Activated CD4-positive, alpha-beta T cell treated with anti-CD3 and anti-CD28 coated beads, Interleukin-2, amount 50 U/mL, for 4 hours (primary cell): ENCODE data around the gene SMG5.

Source experiments
- DNase-seq, 2 experiments: peaks; one replicate each; pipeline ENCODE4 v3.0.0-alpha.2; 2020

SMG5 gene

GRCh38 chr1:156279837-156280236, 2.8 kb downstream of the SMG5 start:
- DNase-seq = no peak

DNA sequence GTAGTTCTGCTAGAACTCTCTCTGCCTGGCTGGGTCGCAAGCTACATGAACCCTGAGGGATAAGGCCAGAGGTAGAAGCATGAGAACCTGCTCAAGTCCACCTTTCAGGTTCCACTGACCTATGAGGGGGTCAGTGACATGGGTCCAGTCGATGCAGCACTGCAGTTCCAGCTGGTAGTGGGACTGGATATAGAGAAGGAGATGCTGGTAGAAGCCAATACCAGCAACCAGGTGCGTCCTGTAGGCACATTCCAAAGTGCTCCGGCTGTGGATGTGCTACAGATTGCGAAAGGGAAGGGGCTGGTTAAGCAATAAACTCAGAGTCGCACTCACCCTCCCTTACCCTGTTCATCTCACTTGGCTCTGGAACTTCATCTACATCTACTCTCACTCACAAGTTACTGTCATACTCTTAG, 5.7 kb downstream of the SMG5 start:
- no peak for DNase-seq

- no peak for DNase-seq
Observed at GRCh38 chr1:156276532-156276931, 6.1 kb downstream of the SMG5 start.

- DNase-seq = no peak
Observed at GRCh38 chr1:156270314-156270713, 12.3 kb downstream of the SMG5 start.

DNA sequence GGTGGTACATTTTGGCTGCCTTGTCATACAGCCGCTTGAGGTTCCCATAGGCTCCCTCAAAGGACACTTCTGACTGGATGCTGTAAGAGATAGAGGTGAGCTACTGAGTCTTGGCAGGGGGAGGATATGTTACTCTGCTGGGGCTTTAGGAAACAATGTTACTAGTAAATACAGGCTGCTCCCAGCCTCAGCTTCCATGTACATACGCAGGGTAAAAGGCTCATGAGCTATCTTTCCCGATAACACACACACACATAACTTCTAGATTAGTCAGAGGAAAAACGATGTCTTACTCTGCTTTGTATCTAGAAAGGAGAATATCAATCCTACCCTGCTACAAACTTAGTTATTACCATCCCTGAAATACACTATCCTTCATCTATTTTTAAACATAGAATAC, 14.3 kb downstream of the SMG5 start:
- no peak for DNase-seq

- DNase-seq = no peak
Observed at GRCh38 chr1:156266051-156266450, 16.6 kb downstream of the SMG5 start.

DNA sequence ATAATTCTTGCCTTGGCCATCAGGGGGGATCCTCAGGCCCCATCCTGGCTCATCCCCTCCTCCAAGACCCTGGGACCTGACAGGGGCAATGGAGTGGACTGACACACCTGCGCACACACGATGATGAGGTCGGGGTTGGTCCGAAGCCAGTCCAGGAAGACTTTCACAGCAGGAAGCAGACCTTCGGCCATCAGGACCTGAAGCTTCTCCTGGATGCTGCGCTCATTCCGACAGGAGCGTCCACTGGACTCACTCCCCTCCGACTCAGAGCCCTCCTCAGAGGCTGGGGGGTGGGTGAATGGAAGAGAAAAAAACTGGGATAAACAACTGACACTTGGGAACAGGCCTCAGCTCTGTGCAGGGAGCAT, 19.4 kb downstream of the SMG5 start:
- no peak for DNase-seq

DNA sequence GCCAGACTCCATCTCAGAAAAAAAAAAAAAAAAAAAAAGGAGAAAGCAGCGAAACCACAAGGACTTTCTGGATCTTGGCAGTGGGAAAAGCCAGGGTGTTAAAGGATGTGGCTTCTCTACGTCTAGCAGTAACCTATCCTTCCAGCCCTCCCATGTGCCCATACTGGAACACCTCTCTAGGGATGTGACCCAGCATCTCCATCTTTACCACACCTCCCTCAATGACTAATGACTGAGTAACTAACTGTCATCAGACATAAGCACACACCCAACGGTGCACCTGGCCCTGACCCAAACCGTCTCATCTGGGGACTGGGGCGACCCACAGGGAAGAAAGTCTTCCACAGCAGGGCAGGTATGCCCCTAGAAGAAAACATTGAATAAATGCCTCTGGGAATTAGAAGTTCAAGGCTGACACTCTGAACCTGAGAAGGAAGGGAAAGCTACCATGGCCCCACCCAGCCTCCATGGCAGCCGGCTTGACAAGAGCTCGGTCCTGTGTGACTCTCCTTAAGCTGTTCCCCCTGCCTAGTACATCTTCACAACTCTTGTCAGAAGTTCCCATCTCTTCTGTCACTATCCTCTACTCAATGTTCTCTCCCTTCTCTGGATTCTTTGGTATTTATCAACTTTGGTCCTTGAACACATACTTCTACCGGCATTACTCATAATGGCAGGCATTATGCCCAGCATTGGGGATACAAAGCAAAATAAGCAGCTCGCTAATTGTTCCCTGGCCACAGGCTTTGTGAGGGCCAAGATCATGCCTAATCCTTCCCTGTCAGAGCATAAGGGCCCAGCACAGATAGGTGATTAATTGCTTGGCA, 20.0 kb downstream of the SMG5 start:
- DNase-seq = no peak

DNA sequence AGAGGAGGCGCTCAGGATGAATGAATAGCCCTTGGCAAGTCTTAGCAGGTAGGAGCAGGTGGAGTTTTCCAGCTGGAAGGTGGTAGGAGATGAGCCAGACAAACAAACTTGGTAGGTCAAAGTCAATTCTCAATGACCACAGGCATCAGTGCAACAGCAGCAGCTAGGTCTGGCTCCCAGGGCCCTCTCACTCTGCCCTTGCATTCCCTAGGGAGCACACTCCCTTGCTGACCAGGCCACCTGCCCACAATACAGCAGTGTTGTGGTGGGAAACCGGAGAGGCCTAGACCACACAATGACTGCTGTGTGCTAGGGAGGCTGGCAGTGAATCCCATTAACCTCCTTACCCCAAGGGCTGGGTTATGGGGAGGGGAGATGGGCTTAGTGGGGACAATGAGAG, 21.7 kb downstream of the SMG5 start:
- DNase-seq = no peak

- no peak for DNase-seq
Observed at GRCh38 chr1:156259805-156260204, 22.8 kb downstream of the SMG5 start.

DNA sequence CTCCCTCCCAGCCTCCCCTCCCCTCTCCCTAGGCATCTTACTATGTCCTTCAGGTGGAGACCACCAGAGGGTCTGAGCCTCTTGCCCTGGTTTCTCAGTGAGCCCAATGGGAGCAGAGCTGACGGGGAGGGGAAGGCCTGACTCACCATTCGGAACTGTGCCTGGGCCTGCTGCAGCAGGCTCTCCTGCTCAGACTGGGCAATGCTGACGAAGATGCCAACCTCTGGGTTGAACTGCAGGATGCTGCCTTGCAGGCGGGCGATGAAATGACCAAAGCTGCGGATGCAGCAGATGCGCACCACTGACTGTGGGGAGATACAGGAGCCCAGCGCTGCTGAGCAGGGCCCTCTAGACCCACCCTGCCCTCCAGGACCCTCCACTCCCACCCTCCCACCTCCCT, 23.8 kb downstream of the SMG5 start:
- DNase-seq = no peak

GRCh38 chr1:156257711-156258110, 24.9 kb downstream of the SMG5 start:
- no peak for DNase-seq

GRCh38 chr1:156253634-156254033, 29.0 kb downstream of the SMG5 start:
- DNase-seq = no peak

DNA sequence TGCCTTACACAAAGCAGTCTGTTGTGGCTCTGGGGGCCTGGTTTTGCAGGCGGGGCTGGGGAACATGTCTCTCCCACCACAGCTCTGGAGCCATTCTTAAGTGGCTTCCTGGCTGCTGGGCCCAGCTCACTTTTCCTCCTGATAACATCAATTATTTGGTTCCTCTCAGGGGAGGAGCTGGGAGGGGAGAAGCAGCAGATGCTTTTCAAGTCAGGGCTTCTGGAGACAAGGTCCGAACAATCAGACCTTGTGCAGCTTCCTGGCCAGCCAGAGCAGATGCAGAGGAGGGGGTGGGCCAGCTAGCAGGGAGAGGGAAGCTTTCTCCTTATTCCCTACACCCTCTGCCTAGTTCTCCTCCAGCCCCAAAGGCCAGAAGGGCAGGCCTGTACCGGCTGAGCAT, 31.1 kb downstream of the SMG5 start:
- DNase-seq = no peak

GRCh38 chr1:156249593-156249992, 33.0 kb downstream of the SMG5 start:
- DNase-seq = no peak

- DNase-seq = no peak
Observed at GRCh38 chr1:156248323-156248683, 34.3 kb downstream of the SMG5 start.

DNA sequence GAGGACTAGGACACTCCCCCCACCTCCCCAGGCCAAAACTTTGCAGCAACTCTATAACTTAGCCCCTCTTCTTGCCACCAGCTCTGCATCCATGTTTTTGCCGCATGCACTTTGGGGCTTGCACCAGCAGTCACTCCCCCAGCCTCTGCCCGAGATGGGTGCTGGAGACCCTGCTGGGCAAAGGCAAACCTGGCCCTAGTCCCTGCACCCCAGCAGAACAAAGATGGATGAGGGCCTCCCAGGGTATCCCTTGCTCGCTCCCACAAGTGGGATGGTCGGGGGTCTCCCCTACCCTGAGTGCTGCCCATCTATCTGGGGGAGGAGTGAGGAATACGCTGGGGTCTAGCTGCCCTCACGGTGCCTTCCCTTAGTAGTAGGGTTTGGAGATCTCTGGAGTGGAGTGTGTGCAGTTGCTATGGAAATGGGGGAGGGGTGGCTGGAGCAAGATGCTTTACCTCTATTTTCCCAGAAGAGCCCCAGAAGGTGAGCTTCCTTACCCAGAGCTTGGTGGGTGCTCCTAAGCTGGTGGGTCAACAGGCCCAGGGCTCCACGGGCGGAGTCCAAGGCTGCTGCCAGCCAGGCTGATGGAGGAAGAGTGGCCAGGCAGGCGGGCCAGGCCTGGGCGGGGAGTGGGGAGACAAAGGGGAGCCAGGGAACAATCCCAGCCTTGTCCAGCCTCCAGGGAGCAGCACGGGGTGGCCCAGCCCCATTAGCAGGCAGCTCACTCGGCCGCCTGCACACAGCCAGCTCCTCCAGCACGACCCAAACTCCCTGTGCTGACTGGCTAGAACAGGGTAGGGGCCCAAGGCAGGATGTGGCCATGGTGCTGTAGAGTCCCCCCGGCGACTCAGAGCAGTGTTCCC, 34.9 kb downstream of the SMG5 start, which contains the start of gene PAQR6:
PAQR6 (minus strand) TSS at position 597 of the 863 bp plus-strand sequence. CDS start 1,325 bp downstream, outside the sequence.
- DNase-seq = no peak

DNA sequence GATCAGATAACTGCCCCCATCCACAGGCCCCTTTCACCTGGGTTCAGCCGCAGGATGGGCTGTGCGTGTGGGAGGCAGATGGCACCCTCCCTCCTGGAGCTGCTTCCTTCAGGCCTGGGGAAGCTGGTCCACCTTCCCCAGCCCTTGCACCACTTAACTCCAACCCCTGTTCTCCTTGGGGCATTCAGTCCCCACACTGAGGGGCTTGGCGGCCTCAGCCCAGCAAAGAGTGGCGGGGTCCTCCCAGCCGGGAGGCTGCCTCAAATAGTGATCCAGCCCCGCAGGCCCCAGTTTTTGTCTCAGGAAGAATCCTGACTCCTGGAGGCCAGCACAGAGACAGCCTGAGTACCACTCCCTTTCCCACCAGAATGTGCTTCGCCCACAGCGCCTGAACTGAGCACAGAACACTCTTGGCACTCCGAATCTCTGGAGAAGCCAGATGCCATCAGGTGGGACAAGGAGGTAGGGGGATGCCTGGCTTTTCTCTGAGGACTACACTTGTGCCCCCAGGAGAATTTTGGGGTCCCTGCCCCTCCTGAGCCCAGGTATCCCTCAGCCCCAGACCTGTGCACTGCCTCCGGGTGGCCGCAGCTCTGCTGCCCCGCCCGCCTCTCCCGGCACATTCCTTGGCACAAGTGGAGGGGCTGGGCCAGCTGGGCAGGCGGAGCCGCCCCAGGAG, 35.7 kb downstream of the SMG5 start:
- no peak for DNase-seq

DNA sequence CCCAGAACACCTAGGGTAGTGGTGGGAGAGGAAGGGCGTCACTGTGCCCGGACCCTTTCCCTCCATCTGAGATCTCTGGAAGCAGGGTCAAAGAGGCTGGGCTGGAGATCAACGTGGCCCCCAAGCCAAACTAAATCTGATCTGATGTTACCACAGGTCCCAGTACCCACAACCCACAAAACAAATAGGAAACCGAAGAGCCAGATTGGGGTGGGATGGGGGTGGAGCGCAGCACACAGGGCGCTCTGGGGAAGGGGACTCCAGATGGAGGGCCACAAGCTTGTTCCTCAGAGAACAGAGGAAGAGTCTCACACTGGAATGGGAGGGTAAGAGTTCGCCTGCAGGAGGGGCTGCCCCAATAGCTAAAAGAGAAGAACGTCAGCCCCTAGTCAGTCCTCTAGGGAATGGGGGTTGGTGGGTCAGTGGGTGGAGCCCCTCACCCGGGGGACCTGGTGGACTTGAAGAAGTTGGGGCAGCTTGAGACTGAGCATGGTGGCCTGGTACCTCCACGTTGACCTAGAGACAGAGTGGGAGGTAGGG, 36.3 kb downstream of the SMG5 start:
- no peak for DNase-seq

- DNase-seq = peak in 1 of 2 experiments; percentile 19
Observed at GRCh38 chr1:156245451-156246232, 37.0 kb downstream of the SMG5 start.

GRCh38 chr1:156244712-156245111, 37.9 kb downstream of the SMG5 start:
- DNase-seq = no peak

- DNase-seq = no peak
Observed at GRCh38 chr1:156244126-156244525, 38.5 kb downstream of the SMG5 start.
